Mesothelial cell of epicardium (in vitro differentiated cells): ENCODE measurements around the gene TLK1. TPM values are rescaled to one million over a fixed set of nuclear protein-coding genes. Genes with fewer than 3 reads are reported as not detected.

Experiments used
- DNase-seq, 2 experiments: peaks; one replicate each; pipeline ENCODE4 v3.0.0; 2021; ENCODE audit warnings: low spot score in 2 of 2; ENCODE audit not compliant: unreplicated experiment in 2 of 2
- H3K27ac Mint-ChIP-seq: 2 replicates; pipeline ENCODE4 v1.8.0; 2021; ENCODE audit warnings: mixed read lengths
- H3K27me3 Mint-ChIP-seq: 2 replicates; pipeline ENCODE4 v1.8.0; 2021; ENCODE audit warnings: low read depth, mixed read lengths
- H3K36me3 Mint-ChIP-seq: 2 replicates; pipeline ENCODE4 v1.8.0; 2021; ENCODE audit warnings: mixed read lengths
- H3K4me1 Mint-ChIP-seq: 2 replicates; pipeline ENCODE4 v1.8.0; 2021; ENCODE audit warnings: mixed read lengths
- H3K4me3 Mint-ChIP-seq: 2 replicates; pipeline ENCODE4 v1.8.0; 2021; ENCODE audit warnings: mild to moderate bottlenecking, moderate library complexity, mixed read lengths
- H3K9me3 Mint-ChIP-seq: 2 replicates; pipeline ENCODE4 v1.8.0; 2021; ENCODE audit warnings: mixed read lengths
- CTCF ChIP-seq: fragments of 200-600 bp; sonication (generic); IDR thresholded peaks from one replicate; pipeline ENCODE4 v1.5.0; 2021; ENCODE audit warnings: antibody characterized with exemption; ENCODE audit not compliant: unreplicated experiment
- total RNA-seq: library from RNA; stranded (reverse); gene quantifications from 3 replicates; pipeline ENCODE4 v1.2.1, GENCODE V29; 2021

Gene TLK1
- total RNA-seq, 1 donor from 2014 or later: 72.0 TPM

- Mint-ChIP-seq H3K36me3 (peaks cover 41% of the 10 kb centered on the region), H3K27ac (peak overlapping the region; percentile 63), H3K27me3 (no peaks in the 10 kb centered on the region), H3K4me3 (no peak overlapping the region), H3K9me3 (no peaks in the 10 kb centered on the region), H3K4me1 (peaks cover 3% of the 10 kb centered on the region)
- no peak for TF ChIP-seq CTCF
- DNase-seq: no peak
Measured at GRCh38 chr2:171008550-171009205, 152.0 kb downstream of the TLK1 start.

GRCh38 chr2:171004833-171005232 lies 155.9 kb downstream of the TLK1 start:
- no peak overlapping the region for H3K27ac Mint-ChIP-seq
- DNase-seq: no peak
- no peaks in the 10 kb centered on the region for H3K9me3 Mint-ChIP-seq
- no peak overlapping the region for H3K4me3 Mint-ChIP-seq
- no peak for TF ChIP-seq CTCF
- peaks cover 3% of the 10 kb centered on the region for H3K4me1 Mint-ChIP-seq
- no peaks in the 10 kb centered on the region for H3K27me3 Mint-ChIP-seq
- peaks cover 49% of the 10 kb centered on the region for H3K36me3 Mint-ChIP-seq

- Mint-ChIP-seq H3K4me1 (peaks cover 3% of the 10 kb centered on the region), H3K36me3 (peaks cover 48% of the 10 kb centered on the region), H3K4me3 (no peak overlapping the region), H3K27me3 (no peaks in the 10 kb centered on the region), H3K27ac (no peak overlapping the region), H3K9me3 (no peaks in the 10 kb centered on the region)
- DNase-seq: no peak
- TF ChIP-seq CTCF: no peak
Measured at GRCh38 chr2:171004363-171004762, 156.3 kb downstream of the TLK1 start.

- H3K36me3 Mint-ChIP-seq: peaks cover 43% of the 10 kb centered on the region
- no peak for DNase-seq
- no peak overlapping the region for H3K4me3 Mint-ChIP-seq
- H3K4me1 Mint-ChIP-seq: peaks cover 8% of the 10 kb centered on the region
- no peak overlapping the region for H3K27ac Mint-ChIP-seq
- no peak for TF ChIP-seq CTCF
- H3K9me3 Mint-ChIP-seq: no peaks in the 10 kb centered on the region
- no peaks in the 10 kb centered on the region for H3K27me3 Mint-ChIP-seq
Measured at GRCh38 chr2:170999654-171000053, 161.0 kb downstream of the TLK1 start.

GRCh38 chr2:170997893-170998597 lies 162.6 kb downstream of the TLK1 start:
- Mint-ChIP-seq H3K4me1 (peaks cover 8% of the 10 kb centered on the region), H3K9me3 (no peaks in the 10 kb centered on the region), H3K4me3 (no peak overlapping the region), H3K27me3 (no peaks in the 10 kb centered on the region), H3K27ac (no peak overlapping the region), H3K36me3 (peaks cover 48% of the 10 kb centered on the region)
- no peak for TF ChIP-seq CTCF
- no peak for DNase-seq
